CD8-positive, alpha-beta memory T cell (primary cell): ENCODE measurements around the gene C10orf105. TPM values are rescaled to one million over a fixed set of nuclear protein-coding genes. Genes with fewer than 3 reads are reported as not detected.

Experiments
- CTCF ChIA-PET: fragments of 350-600 bp; sonication (Branson Sonifier 250); formaldehyde crosslinking; loops from one replicate; lab custom pipeline; 2021; ENCODE audit warnings: antibody characterized with exemption; lab: Charles Lee
- POLR2A ChIA-PET: fragments of 350-600 bp; sonication (Branson Sonifier 250); formaldehyde crosslinking; loops from one replicate; lab custom pipeline; 2021; ENCODE audit warnings: antibody characterized with exemption; lab: Charles Lee
- DNase-seq, 5 donors: peaks; one replicate each; pipeline versions ENCODE4 v3.0.0 to v3.0.0-alpha.2; 2020 to 2022; ENCODE audit warnings: mixed read lengths in 1 of 5
- H3K27ac ChIP-seq: one replicate; pipeline ENCODE4 v1.7.0; 2013; ENCODE audit warnings: low read depth, mild to moderate bottlenecking, low read length, moderate library complexity
- H3K27me3 ChIP-seq: 2 replicates; pipeline ENCODE4 v1.7.0; 2013; ENCODE audit warnings: low read length, mild to moderate bottlenecking; ENCODE audit not compliant: insufficient read depth, poor library complexity, severe bottlenecking
- H3K36me3 ChIP-seq: 2 replicates; pipeline ENCODE4 v1.7.0; 2013; ENCODE audit warnings: mild to moderate bottlenecking, low read length, moderate library complexity; ENCODE audit not compliant: insufficient read depth
- H3K4me1 ChIP-seq: 2 replicates; pipeline ENCODE4 v1.7.0; 2013; ENCODE audit warnings: mild to moderate bottlenecking, low read length, moderate library complexity; ENCODE audit not compliant: insufficient read depth
- H3K4me3 ChIP-seq: 2 replicates; pipeline ENCODE4 v1.7.0; 2013; ENCODE audit warnings: mild to moderate bottlenecking, low read length
- H3K9me3 ChIP-seq: 2 replicates; pipeline ENCODE4 v1.7.0; 2013; ENCODE audit warnings: mild to moderate bottlenecking, low read length
- H3K27ac Mint-ChIP-seq, 8 donors: one replicate each; pipeline ENCODE4 v1.8.0; 2020 to 2021; ENCODE audit warnings: mixed read lengths in 8 of 8, mild to moderate bottlenecking in 6 of 8, inconsistent platforms in 3 of 8, moderate library complexity in 3 of 8
- H3K27me3 Mint-ChIP-seq, 2 donors: one replicate each; pipeline ENCODE4 v1.8.0; 2020 to 2021; ENCODE audit warnings: mixed read lengths in 2 of 2, mild to moderate bottlenecking in 1 of 2, moderate library complexity in 1 of 2
- H3K36me3 Mint-ChIP-seq, 3 donors: one replicate each; pipeline ENCODE4 v1.8.0; 2020 to 2021; ENCODE audit warnings: mixed read lengths in 3 of 3, inconsistent platforms in 1 of 3, mild to moderate bottlenecking in 1 of 3
- H3K4me1 Mint-ChIP-seq, 3 donors: one replicate each; pipeline ENCODE4 v1.8.0; 2020 to 2021; ENCODE audit warnings: mixed read lengths in 3 of 3, inconsistent platforms in 1 of 3, mild to moderate bottlenecking in 1 of 3
- H3K4me3 Mint-ChIP-seq, 7 donors: one replicate each; pipeline ENCODE4 v1.8.0; 2020 to 2021; ENCODE audit warnings: mixed read lengths in 7 of 7, mild to moderate bottlenecking in 6 of 7, moderate library complexity in 4 of 7, inconsistent platforms in 2 of 7
- H3K9me3 Mint-ChIP-seq, 5 donors: one replicate each; pipeline ENCODE4 v1.8.0; 2020 to 2022; ENCODE audit warnings: mixed read lengths in 5 of 5, mild to moderate bottlenecking in 3 of 5, moderate library complexity in 2 of 5, inconsistent platforms in 1 of 5
- polyA plus RNA-seq: library from polyadenylated mRNA; unstranded; fragments of 300-500 nt; fragmentation: Illumina TruSeq; gene quantifications from one replicate; pipeline ENCODE4 v1.2.3, GENCODE V29; 2021
- total RNA-seq, 2 experiments: library from RNA; stranded (reverse); gene quantifications; one replicate each; pipeline ENCODE4 v1.2.3, GENCODE V29; 2021

C10orf105 gene
- total and polyA plus RNA-seq, 3 experiments from 2014 or later, result 0.04 to 0.23 (median 0.11) TPM

DNA sequence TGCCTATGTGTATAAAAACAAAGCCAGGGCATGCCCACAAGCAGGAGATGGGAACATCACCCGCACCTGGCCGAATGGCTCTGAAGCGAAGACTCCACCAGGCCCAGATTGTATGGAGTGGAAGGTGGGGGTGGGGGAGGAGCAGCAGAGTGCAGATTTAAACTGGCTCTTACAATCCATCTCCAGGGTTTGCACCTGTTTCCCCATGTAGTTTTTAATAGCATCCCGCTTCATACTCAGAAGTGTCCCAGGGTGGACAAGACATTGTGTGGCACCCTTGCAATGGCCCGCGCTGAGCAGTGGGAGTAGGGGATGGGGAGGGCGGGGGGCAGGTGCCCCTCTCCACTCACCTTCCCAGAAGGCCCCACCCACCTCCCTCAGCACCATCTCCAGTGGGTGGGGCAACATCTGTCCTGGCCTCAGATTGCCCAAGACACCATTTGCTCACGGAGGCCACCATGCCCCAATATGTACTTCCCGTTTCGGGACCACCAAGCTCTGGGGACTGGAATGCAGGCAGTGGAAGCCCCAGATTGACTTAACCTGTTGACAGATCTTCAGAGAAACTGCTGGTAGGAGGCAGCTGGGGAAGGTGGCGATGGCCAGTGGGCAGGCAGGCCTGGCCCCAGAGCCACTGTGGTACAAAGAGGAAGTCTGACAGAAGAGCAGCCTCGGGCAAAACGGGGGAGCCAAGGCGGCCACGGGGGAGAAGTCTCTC lies 30.7 kb upstream of the C10orf105 start:
- Mint-ChIP-seq H3K4me3 (peak overlapping the region in 4 of 7 donors; percentile 43 to 68 (median 68)), H3K36me3 (peaks cover 0 to 58% (median 14%) of the 10 kb centered on the region in 3 donors), H3K27me3 (no peaks in the 10 kb centered on the region), H3K27ac (peak overlapping the region; percentile 93 to 99 (median 96)), H3K4me1 (peaks cover 89 to 98% (median 94%) of the 10 kb centered on the region in 3 donors), H3K9me3 (no peaks in the 10 kb centered on the region)
- Histone ChIP-seq H3K27me3 (no peaks in the 10 kb centered on the region), H3K27ac (no peak overlapping the region), H3K4me1 (peaks cover 99% of the 10 kb centered on the region), H3K4me3 (no peak overlapping the region), H3K9me3 (no peaks in the 10 kb centered on the region), H3K36me3 (peaks cover 17% of the 10 kb centered on the region)
- no peak for DNase-seq
- POLR2A ChIA-PET, result interaction anchor here (1.0 to 5.3 kb wide), 2 partner anchors 23 to 24 kb away, joined by 4 to 25 read pairs; partner anchors contain the start of gene VSIR
- CTCF ChIA-PET, result interaction anchor here (1.0 to 4.3 kb wide), 5 partner anchors 8 to 23 kb away, joined by 4 to 20 read pairs (median 10); partner anchors contain the start of gene VSIR

DNA sequence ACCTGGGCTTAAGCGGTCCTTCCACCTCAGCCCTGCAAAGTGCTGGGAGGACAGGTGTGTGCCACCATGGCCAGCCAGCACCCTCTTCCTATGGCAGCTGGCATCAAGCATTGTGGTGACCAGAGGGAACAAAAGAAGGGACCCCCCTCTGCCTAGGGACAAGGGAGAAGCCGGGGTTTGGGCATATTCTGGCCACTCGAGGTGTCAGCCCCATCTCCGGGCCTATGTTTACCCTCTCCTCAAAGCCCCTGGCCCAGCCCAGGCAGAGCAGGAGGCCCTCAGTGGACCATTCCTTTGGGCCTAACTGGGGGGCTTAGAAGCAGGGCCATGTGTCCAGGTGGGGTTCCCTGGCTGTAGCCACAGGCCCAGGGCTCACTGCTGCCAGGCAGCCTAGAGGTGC lies 29.8 kb upstream of the C10orf105 start:
- POLR2A ChIA-PET, result interaction anchor here (0.5 to 5.3 kb wide), 17 partner anchors 8 to 1313 kb away, joined by 3 to 25 read pairs (median 5); partner anchors contain the start of genes PSAP, SLC29A3 and VSIR
- Histone ChIP-seq H3K4me1 (peaks cover 99% of the 10 kb centered on the region), H3K36me3 (peaks cover 17% of the 10 kb centered on the region), H3K9me3 (no peaks in the 10 kb centered on the region), H3K27me3 (no peaks in the 10 kb centered on the region), H3K27ac (peak overlapping the region; percentile 34), H3K4me3 (no peak overlapping the region)
- H3K4me3 Mint-ChIP-seq, result peak overlapping the region in 5 of 7 donors; percentile 32 to 87 (median 75)
- peaks cover 0 to 49% (median 14%) of the 10 kb centered on the region in 3 donors for H3K36me3 Mint-ChIP-seq
- H3K27me3 Mint-ChIP-seq, result no peaks in the 10 kb centered on the region
- DNase-seq, result no peak
- no peaks in the 10 kb centered on the region for H3K9me3 Mint-ChIP-seq
- peaks cover 93 to 98% (median 96%) of the 10 kb centered on the region in 3 donors for H3K4me1 Mint-ChIP-seq
- CTCF ChIA-PET, result interaction anchor here (1.1 to 10.4 kb wide), 11 partner anchors 8 to 51 kb away, joined by 3 to 152 read pairs (median 10); partner anchors contain the start of gene VSIR
- H3K27ac Mint-ChIP-seq, result peak overlapping the region; percentile 93 to 99 (median 96)

DNA sequence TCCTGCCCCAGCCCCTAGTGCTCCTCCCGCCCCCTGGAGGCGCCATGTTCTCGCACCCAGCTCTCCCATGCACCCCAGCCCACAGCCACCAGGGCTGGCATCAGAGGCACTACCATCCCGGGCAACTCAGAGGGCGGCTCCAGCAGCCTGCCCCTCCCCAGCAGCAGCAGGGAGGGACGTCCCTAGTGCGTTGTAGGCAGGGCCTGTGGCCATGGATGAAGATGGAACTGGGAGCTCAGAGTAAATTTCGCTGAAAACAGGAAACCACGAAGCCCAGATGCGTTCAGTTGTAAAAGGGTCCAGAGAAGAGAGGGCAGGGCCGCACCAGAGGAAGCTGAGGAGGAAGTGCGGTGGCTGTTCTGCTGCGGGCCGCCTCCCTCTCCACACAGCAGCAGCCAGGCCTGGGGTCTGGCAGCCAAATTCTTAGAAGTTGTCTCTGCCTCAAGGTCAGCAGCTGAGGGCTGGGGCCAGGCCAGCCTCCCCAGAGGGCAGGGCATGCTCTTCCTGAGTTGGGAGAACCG lies 29.2 kb upstream of the C10orf105 start:
- Histone ChIP-seq H3K4me3 (peak overlapping the region; percentile 38), H3K36me3 (peaks cover 17% of the 10 kb centered on the region)
- peaks cover 0 to 43% (median 14%) of the 10 kb centered on the region in 3 donors for H3K36me3 Mint-ChIP-seq

DNA sequence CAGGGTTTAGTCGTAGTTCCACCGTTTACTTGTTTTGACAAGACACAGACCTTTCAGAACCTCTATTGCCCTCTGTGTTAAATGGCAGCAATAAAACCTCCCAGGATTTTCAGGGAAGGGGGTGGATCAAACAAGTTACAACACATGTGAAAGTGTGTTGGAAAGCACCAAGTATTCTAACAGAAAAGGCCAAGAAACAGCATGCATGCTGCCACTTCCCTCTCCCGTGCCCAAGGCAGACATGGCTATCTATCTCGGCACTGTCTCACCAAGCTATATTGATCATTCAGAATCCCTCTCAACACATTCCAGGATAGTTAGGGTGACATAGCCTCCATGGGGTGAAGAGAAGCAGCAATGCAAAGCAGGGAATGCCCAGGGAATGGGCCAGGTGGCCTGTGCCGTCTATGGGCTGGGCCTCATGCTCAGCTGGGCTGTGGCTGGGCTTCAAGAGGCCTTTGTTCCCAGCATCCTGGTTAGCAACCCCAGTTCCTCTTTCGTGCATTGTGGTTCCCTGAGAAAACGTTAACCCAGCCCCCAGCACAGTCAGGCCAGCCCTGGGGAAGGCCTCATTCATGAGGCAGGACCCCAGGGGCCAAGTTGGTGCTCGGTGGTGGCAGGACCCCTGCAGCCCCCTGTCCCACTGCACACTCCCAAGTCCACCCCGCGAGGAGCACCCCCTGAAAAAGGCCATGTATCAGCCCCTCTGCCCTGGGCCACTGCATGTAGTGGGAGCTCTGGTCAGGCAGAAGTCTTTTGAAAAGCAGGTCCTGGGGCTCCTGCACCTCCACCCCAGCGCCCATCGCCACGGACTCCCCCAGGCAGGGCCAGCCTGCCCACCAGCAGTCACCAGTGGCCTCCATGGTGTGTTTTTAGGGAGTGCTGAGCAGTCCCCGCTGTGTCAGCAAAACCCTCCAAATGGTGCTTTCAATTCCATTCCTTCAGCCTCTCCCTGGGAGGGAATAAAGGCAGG lies 28.3 kb upstream of the C10orf105 start:
- peak overlapping the region; percentile 38 for H3K4me3 ChIP-seq
- DNase-seq, result no peak
- Mint-ChIP-seq H3K9me3 (no peaks in the 10 kb centered on the region), H3K36me3 (peaks cover 0 to 34% (median 14%) of the 10 kb centered on the region in 3 donors), H3K27ac (peak overlapping the region; percentile 93 to 99 (median 96)), H3K4me1 (peaks cover 94 to 98% (median 96%) of the 10 kb centered on the region in 3 donors), H3K4me3 (peak overlapping the region in 6 of 7 donors; percentile 65 to 87 (median 78)), H3K27me3 (no peaks in the 10 kb centered on the region)
- peaks cover 8% of the 10 kb centered on the region for H3K36me3 ChIP-seq
- ChIA-PET POLR2A (interaction anchor here (0.6 to 5.3 kb wide), 19 partner anchors 8 to 429 kb away, joined by 3 to 25 read pairs (median 4); partner anchors contain the start of genes PSAP, SLC29A3 and VSIR), CTCF (interaction anchor here (0.8 to 10.4 kb wide), 14 partner anchors 8 to 148 kb away, joined by 3 to 152 read pairs (median 8); partner anchors contain the start of gene VSIR)
- H3K4me1 ChIP-seq, result peaks cover 99% of the 10 kb centered on the region
- no peaks in the 10 kb centered on the region for H3K9me3 ChIP-seq
- H3K27ac ChIP-seq, result peak overlapping the region; percentile 60
- no peaks in the 10 kb centered on the region for H3K27me3 ChIP-seq

More for the DNA sequence above, 29.2 kb upstream of the C10orf105 start:
- H3K27ac Mint-ChIP-seq, result peak overlapping the region; percentile 93 to 99 (median 96)
- H3K9me3 Mint-ChIP-seq, result no peaks in the 10 kb centered on the region
- POLR2A ChIA-PET, result interaction anchor here (0.5 to 5.3 kb wide), 18 partner anchors 9 to 1313 kb away, joined by 3 to 25 read pairs (median 4); partner anchors contain the start of genes PSAP, SLC29A3 and VSIR
- DNase-seq, result peak; percentile 62 to 89 (median 82)
- H3K4me3 Mint-ChIP-seq, result peak overlapping the region; percentile 64 to 87 (median 75)
- H3K4me1 Mint-ChIP-seq, result peaks cover 94 to 98% (median 96%) of the 10 kb centered on the region in 3 donors
- Histone ChIP-seq H3K9me3 (no peaks in the 10 kb centered on the region), H3K27me3 (no peaks in the 10 kb centered on the region), H3K27ac (peak overlapping the region; percentile 60), H3K4me1 (peaks cover 99% of the 10 kb centered on the region)
- no peaks in the 10 kb centered on the region for H3K27me3 Mint-ChIP-seq
- CTCF ChIA-PET, result interaction anchor here (0.8 to 10.4 kb wide), 12 partner anchors 9 to 50 kb away, joined by 3 to 152 read pairs (median 8); partner anchors contain the start of gene VSIR

DNA sequence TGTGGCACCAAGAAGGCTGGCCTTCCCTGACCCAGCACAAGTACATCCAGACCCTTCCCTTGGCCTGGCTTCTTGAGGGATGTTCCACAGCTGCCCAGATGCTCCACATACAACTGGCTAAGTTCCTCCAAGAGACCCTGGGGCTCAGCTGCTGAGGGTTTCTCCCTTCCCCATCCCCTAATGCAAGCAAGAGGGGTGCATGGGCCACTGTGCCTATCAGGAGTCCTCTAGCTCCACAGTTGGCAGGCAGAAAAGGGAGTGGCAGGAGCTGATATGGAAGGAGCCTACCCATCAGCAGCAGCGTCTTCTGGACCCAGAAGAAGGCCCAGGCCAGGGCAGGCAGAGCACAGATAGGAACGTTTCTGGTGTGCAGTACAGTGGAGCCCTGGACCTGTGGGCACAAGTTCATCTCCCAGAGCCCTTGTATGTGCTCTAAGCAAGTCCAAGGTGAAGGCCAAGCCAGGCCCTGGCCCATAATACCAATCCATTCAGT lies 27.5 kb upstream of the C10orf105 start:
- H3K4me1 ChIP-seq, result peaks cover 99% of the 10 kb centered on the region
- POLR2A ChIA-PET, result interaction anchor here (0.6 to 5.3 kb wide), 6 partner anchors 9 to 334 kb away, joined by 3 to 25 read pairs (median 3); partner anchors contain the start of gene VSIR

DNA sequence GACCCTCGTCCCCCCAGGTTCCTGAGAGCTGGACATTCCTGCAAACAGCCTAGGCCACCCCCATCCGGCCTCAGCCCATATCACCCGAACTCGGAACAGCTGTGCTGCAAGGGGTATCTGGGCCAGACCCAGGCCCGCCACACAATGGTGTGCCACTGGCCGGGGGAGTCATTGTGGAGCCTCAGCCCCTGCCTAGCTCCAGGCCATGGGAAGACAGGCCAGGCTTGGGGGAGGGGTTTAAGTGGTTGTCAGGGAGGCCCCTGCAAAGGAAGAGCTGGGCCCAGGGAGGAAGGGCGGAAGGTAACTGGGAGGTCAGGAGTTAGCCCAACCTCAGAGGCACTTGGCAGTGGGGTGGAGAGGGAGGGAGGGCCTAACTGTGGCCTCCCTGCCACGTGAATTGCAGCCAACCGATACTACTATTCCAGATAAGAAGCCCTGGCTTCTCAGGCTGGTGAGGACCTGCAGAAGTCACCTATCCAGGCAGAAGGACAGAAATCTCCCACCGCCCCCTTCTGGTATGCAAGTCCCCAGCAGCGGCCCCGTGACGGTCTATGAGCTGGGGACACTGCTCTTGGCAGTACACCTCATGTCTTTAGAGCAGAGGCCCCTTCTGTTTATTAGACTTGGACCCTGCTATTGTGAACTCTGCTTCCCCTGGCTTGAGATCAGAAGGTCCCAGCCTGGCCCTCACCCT lies 26.9 kb upstream of the C10orf105 start:
- CTCF ChIA-PET, result interaction anchor here (1.0 to 10.4 kb wide), 7 partner anchors 10 to 150 kb away, joined by 3 to 152 read pairs (median 10); partner anchors contain the start of gene VSIR
- H3K9me3 ChIP-seq, result no peaks in the 10 kb centered on the region
- H3K27ac ChIP-seq, result peak overlapping the region; percentile 60
- peaks cover 99% of the 10 kb centered on the region for H3K4me1 ChIP-seq
- no peaks in the 10 kb centered on the region for H3K27me3 ChIP-seq
- no peak for DNase-seq
- peak overlapping the region; percentile 38 for H3K4me3 ChIP-seq
- H3K27ac Mint-ChIP-seq, result peak overlapping the region; percentile 93 to 99 (median 96)
- no peaks in the 10 kb centered on the region for H3K27me3 Mint-ChIP-seq
- no peaks in the 10 kb centered on the region for H3K36me3 ChIP-seq
- no peaks in the 10 kb centered on the region for H3K9me3 Mint-ChIP-seq
- peak overlapping the region in 6 of 7 donors; percentile 48 to 72 (median 60) for H3K4me3 Mint-ChIP-seq
- POLR2A ChIA-PET, result interaction anchor here (0.7 to 5.3 kb wide), 5 partner anchors 10 to 26 kb away, joined by 3 to 25 read pairs (median 4); partner anchors contain the start of gene VSIR
- peaks cover 96 to 98% (median 96%) of the 10 kb centered on the region in 3 donors for H3K4me1 Mint-ChIP-seq
- peaks cover 0 to 20% (median 7%) of the 10 kb centered on the region in 3 donors for H3K36me3 Mint-ChIP-seq

More for the DNA sequence above, 27.5 kb upstream of the C10orf105 start:
- no peaks in the 10 kb centered on the region for H3K27me3 ChIP-seq
- CTCF ChIA-PET, result interaction anchor here (1.0 to 10.4 kb wide), 7 partner anchors 10 to 149 kb away, joined by 3 to 152 read pairs (median 10); partner anchors contain the start of gene VSIR
- H3K4me3 ChIP-seq, result peak overlapping the region; percentile 38
- no peaks in the 10 kb centered on the region for H3K9me3 ChIP-seq
- peaks cover under 1% of the 10 kb centered on the region for H3K36me3 ChIP-seq
- no peaks in the 10 kb centered on the region for H3K9me3 Mint-ChIP-seq
- DNase-seq, result no peak
- H3K27me3 Mint-ChIP-seq, result no peaks in the 10 kb centered on the region
- H3K27ac Mint-ChIP-seq, result peak overlapping the region; percentile 93 to 99 (median 96)
- peak overlapping the region; percentile 60 for H3K27ac ChIP-seq
- H3K36me3 Mint-ChIP-seq, result peaks cover 0 to 26% (median 11%) of the 10 kb centered on the region in 3 donors
- H3K4me1 Mint-ChIP-seq, result peaks cover 94 to 98% (median 96%) of the 10 kb centered on the region in 3 donors
- peak overlapping the region in 6 of 7 donors; percentile 53 to 81 (median 62) for H3K4me3 Mint-ChIP-seq
